ENCODE results near the gene ISOC1.

The ISOC1 gene

DNA sequence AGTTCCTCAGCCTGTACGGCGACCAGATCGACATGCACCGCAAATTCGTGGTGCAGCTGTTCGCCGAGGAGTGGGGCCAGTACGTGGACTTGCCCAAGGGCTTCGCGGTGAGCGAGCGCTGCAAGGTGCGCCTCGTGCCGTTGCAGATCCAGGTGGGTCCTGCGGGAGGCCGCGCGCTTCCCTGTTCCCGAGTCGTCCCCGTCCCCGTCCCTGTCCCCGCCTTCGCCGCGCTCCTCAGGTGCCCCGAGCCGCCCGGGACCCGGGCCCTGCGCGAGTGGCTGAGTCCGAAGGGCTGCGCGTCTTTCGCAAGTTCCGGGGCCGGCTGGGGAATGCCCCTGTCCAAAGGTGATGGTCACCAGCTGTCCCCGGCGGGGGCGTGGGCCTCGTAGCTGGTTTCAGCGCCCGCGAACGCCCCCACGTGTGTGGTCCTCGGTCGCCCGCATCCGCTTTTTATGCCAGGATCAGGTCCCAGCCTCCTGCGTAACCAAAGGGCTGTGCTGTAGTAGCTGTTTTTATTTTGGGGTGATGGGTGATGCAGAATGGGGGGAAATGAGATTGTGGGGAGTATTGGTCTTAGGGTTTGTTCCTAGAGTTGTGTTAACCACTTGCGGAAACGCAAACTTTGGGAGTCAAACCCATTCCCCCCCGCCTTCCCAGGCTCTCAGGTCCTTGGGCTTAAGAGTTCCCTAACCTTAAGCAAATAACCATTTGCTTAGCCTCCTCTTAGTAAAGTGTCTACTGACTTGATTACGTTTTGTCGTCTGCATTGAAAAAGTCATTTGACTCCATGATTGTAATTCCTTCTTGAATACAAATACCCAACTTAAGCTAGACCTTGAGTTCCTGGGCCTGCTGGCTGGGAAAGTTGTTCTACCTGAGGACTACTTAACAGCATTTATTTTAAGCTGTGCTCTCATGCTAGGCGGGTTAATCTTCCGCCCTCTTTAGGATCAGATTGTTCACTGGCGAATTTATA, 663 bp downstream of the ISOC1 start:
- DNase-seq (ENCODE audit: low spot score) (peak; percentile 32), FAIRE-seq (no peak)

DNA sequence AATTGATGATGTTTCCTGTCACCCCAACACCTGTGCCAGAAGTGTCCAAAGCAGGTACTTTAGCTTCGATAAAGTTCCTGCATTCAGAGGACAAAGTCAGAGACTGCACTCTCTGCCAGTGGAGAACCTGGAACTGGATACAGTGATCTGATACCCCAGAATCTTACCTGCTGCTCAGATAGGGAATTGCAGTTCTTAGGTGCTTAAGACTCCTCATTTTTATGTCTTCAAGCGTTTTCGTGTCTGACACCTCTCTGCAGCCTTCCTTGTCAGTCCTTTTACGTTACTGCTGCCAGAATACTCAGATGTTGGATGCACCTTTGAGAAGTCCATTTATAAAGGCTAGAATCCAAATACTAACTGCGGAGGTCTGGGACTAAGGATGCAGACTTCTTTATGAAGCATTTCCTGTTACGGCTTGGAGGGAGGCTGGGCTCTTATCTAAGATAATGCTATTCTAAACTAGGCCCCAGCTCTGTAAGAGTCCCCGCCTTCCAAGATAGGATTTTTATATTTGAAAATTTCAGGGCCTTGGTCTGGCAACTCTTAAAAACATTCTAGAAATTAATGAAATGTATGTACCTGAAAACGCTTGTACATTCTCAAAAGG, 1.9 kb downstream of the ISOC1 start:
- no peak for FAIRE-seq

DNA sequence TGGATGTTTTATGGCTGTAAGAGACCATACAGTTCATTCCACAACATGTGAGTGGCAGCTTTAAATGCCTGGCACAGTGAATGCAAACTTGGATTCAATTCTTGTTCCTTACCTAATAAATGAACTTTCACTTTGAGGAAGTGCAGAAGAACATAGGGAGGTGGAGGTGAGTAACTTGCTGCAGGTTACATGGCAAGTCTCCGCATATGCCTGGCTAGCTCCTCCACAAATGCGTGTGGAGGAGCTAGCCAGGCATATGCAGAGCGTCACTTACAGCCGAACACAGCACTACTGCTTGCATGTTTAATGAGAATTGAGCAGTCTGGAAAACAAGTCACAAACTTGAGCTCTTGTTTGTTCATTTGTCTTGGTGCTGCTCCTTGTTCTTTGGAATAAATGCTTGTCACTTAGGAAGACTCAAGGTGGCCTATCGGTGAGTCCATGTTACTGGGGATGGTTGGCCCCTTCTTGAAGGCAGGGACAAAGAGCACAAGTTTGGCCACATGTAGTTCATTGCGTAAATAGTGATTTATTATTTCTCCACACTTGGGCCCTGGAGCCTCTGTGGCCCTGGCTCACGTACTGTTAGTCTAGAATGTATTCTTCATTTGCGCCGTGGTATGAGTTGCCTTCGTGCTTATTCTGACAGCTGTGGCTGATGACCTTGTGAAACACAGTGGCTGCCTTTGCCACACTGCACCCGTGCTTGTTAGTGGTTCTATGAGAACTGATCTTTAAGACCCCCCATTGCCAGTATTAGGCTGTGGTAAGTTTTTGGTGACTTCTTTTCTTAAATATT, 3.1 kb downstream of the ISOC1 start:
- FAIRE-seq (no peak), DNase-seq (ENCODE audit: low spot score) (no peak)

More for the DNA sequence above, 1.9 kb downstream of the ISOC1 start:
- DNase-seq (ENCODE audit: low spot score), result no peak

DNA sequence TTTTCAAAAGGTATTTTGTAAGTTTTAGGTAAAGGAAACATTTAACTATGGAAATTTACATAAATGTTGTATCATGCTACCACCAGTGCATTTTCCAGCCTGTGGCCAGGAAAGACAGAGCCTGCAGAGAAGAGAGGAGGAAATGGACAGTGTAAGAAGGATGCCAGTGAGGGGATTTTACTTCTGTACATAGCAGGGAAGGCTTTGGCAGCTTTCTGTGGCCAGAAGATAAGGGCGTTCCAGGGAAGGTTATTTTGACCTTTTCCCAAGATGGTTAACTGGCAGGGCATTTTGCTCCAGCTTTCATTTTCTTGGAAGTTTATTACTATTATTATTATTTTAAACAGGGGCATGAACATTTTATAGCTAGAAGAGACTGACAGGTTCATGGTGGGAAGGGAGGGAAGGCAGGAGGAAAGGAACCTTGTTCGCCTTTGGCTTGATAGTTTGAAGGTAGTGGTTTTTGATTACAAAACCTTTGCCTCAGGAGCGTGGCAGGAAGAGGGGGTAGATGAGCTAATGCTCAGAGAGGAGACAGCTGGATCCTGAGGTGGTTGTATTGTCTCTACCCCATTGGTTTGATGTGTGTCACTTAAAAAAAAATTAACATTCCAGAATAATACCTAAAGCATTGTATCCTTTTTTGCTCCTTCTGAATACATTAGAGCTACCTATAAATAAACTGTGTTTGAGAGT, 4.1 kb downstream of the ISOC1 start:
- no peak for FAIRE-seq
- DNase-seq (ENCODE audit: low spot score), result no peak

DNA sequence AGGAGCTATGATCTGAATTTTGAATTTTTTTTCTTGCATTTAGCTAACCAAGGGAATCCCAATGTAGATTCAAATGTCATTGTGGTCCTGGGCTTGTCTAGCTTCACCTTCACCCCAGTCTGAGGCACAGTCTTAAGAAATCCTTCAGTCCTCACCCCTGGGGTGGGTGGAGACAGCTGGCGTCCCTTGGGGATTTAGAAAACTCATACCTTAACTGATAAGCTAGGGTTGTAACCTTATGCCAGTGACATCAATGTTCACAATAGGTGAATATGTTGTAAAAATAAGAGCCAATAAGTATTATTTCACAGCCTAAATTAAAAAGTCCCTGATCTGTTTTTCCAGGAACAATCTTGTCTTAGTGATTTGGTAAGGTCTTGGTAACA, 4.6 kb downstream of the ISOC1 start:
- FAIRE-seq, result no peak

DNA sequence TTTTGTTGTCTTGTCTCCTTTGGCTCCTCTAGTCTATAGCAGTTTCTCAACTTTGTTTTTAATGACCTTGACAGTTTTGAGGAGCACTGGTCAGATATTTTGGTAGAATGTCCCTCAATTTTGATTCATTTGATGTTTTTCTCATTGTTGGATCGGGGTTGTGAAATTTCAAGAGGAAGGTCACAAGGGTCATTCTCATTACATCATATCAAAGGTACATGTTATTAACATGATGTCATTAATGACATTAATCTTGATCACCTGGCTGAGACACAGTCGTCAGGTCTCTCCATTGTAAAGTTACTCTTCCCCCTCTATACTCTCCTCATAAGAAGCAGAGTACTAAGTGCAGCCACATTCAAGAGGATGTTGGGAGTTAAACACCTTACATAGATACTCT, 7.2 kb downstream of the ISOC1 start:
- FAIRE-seq, result no peak

More for the DNA sequence above, 4.6 kb downstream of the ISOC1 start:
- no peak for DNase-seq (ENCODE audit: low spot score)

DNA sequence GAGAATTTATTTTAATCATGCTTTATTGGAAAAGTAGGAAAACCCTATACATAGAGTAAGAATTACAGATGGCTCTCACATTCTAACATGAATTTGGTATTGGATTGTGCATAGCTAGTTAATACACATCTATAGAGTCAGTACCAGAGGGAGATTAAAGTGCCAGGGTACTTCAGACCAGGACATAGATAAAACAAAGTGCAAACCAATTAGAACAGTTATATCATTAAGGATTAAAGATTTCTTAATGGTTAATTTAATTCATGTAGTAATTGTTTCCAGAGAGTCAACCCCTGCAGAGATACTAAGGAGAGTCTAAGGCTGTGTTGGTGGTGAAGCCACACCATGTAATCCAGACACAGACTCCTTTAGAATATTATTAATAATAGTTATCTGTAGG, 8.8 kb downstream of the ISOC1 start:
- DNase-seq (ENCODE audit: low spot score) (no peak), FAIRE-seq (no peak)

More for the DNA sequence above, 7.2 kb downstream of the ISOC1 start:
- DNase-seq (ENCODE audit: low spot score), result no peak

DNA sequence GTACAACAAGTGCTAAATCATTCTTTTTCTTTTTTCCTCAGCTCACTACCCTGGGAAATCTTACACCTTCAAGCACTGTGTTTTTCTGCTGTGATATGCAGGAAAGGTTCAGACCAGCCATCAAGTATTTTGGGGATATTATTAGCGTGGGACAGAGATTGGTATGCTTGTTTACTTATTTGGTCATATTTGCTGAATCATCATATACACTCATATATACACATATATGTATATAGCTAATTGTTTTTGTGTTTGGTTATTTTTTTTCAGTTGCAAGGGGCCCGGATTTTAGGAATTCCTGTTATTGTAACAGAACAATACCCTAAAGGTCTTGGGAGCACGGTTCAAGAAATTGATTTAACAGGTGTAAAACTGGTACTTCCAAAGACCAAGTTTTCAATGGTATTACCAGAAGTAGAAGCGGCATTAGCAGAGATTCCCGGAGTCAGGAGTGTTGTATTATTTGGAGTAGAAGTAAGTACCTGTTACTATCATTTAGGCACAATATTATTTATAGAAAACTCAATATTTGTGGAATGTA, 10.4 kb downstream of the ISOC1 start:
- FAIRE-seq (no peak), DNase-seq (ENCODE audit: low spot score) (no peak)

DNA sequence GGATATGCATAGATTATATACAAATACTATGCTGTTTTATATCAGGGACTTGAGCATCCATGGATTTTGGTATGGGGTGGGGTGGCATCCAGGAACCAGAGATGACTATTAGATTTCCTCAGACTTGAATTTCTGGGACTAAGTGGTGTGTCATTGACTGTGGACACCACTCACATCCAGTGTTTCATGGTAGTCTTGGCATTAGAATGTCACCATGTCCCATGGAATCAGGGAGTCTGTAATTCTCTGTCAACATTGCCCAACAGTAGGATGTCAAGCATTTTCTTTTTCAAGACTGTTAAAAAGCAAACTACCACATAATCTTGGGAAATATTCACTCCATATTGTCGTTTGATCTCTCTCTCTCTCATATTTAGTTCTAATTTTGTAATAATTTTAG, 13.1 kb downstream of the ISOC1 start:
- DNase-seq (ENCODE audit: low spot score), result no peak
- FAIRE-seq, result no peak

DNA sequence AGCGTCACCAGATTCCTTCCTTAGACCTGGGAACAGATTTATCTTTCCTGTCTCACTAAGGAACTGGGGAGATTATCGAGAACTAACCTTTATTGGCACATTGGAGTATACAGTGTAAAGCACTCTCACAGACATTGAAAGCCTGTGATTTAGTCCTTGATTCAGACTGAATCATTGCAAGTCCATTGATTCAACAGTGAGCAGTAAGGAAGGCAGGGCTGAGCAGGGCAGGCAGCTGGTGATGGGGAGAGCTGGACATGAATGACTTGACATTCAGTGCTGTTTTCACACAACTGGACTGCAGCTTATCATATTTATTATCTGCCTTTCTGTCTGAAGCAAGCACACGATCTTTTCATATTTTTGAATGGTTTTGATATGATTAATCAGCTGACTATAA, 16.2 kb downstream of the ISOC1 start:
- FAIRE-seq, result no peak

DNA sequence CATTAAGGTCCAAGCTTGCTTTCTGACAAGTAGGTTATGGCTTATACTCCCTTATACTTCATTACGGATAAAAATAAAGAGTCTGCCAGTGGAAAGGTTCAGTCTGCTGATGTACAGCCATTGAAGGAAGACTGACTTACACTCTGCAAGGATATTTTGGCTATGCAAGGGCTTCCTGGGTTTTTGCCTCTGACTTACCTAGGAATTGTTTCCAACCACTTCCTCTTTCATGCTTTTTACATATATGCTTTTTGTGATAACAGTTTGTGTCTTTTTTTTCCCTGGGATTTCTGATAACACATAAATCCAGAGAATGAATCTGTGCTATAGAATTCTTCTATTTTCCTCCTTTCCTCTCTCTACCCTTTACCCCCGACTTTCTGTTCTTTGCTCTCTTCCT, 16.8 kb downstream of the ISOC1 start:
- no peak for DNase-seq (ENCODE audit: low spot score)
- FAIRE-seq, result no peak

More for the DNA sequence above, 16.2 kb downstream of the ISOC1 start:
- no peak for DNase-seq (ENCODE audit: low spot score)

DNA sequence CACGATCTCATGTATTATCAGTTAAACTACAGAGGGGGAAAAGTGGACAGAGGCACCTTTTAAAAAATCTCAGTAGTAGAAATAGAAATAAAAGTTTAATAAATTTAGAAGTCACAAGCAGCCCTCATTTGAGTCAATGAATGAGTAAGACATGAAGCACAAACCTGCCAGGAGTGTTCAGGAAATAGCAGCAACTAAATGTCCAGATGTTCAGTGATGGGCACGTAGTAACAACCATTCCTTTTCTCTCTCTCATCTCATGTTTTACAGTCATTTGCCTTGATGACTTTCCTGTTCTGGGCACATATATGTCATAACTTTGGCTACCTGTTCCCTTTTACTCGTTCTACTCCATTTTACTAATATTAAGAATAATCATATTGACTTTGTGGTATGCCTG, 17.7 kb downstream of the ISOC1 start:
- FAIRE-seq (no peak), DNase-seq (ENCODE audit: low spot score) (no peak)

DNA sequence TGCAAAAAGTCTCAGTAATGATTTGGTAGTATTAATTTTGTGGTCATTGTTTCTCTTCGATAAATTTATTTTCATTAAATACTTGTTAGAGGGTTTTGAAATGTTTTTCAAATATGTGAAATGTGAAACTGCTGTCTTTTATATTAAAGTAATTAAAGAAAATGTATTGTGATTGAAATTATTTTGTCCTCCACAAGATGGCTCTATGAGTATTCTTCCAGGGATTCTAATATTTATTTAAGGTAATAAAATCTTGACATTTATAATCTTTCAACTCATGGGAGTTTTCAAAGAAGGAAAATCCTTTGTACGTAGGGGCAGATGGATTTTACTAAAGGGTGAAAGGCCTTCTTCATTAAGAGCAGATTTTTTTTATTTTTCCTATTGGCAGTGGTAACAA, 19.3 kb downstream of the ISOC1 start:
- DNase-seq (ENCODE audit: low spot score) (no peak), FAIRE-seq (no peak)

DNA sequence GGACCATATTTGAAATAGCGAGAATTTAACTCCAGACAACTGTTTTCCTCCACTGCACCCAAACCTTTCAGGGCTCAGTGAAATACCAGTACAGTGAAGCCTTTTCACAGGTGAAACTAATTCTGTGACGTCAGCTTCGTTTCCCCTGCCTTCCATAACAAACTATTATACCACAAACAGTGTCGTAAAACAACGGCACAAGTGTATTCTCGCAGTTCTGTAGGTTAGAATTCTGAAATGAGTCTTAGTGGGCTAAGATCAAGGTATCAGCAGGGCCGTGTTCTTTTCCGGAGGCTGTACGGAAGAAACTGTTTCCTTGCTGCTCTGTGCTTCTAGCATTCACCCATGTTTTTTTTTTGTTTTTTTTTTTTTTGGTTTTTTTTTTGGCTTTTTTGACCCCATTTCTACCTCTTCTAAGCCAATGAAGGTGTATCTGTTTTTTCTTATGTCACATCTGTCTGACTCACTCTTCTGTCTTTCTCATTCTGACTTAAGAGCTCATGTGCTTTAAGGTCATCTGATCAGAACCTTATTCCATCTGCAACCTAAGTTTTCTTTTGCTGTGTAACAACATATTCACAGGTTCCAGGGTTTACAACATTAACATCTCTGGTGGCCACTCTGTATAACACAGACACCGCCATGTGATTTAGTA, 20.1 kb downstream of the ISOC1 start:
- DNase-seq (ENCODE audit: low spot score) (no peak), FAIRE-seq (no peak)

DNA sequence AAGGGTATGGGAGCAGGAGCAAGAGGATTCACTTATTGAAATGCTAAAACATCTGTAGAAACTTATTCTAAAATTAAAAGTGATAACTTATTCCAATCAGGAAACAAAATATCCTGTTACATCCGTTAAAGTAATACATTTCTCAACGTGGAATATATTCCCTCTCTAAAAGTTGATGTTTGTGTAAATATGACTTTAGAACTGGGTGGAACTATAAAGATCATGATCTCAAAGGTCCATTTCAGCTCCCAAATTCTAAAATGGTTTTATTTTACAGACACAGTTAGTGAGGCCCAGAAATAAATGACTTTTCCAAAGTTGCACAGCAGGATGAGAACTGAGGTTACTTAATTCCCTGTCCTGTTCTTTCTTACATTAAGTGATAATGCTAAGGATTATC, 21.1 kb downstream of the ISOC1 start:
- DNase-seq (ENCODE audit: low spot score) (no peak), FAIRE-seq (no peak)

DNA sequence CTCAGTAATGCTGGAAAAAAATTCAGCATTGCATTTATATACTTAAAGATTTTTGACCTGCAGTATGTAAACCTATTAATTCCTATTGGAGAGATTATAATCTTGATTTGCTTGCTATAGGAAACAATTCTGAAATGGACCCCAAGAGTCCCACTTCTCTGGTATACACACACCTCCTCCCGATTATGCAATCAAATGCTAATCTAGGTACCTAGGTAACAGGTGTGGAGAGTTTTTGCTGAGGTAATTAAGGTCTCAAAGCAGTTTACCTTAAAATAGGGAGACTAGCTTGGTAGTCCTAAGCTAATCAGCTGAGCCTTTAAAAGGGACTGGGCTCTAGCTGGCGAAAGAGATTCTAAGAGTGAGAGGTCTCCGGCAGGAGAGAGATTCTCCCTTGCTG, 22.2 kb downstream of the ISOC1 start:
- no peak for FAIRE-seq

DNA sequence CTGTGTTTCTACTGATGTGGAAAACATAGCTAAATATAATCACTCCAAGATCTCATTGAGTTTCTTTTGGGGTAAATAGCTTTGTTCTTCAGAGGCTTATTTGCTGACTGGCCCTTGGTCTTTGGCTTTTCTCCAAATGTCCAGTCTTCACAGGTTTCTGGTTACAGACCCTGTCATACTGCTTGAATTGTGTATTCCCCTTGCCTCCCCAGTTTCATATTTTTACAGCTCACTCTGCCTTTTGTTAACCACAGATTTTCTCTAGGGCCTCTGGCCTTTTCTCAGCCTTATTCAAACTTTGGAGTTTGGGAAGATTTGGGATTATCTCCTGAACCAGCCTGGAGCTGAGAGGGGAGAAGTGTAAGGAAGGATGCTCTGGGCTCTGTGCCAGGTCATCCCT, 23.9 kb downstream of the ISOC1 start:
- no peak for FAIRE-seq
- no peak for DNase-seq (ENCODE audit: low spot score)

More for the DNA sequence above, 22.2 kb downstream of the ISOC1 start:
- no peak for DNase-seq (ENCODE audit: low spot score)

DNA sequence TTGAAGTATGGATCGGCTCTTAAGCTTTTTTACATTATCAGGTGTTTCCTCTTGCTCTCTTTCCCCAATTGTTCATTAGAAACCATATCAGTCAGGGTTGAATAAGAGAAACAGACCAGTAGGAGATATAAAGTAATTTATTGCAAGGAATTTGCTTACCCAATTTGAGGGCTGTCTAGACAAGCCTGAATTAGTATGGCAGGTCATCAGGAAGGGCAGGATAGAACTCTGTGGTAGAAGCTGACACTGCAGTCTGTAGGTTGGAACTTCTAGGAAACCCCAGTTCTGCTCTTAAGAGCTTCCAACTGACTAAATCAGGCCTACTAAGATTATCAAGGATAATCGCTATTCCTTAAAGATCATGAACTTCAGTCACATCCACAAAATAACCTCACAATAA, 24.3 kb downstream of the ISOC1 start:
- FAIRE-seq (no peak), DNase-seq (ENCODE audit: low spot score) (no peak)

DNA sequence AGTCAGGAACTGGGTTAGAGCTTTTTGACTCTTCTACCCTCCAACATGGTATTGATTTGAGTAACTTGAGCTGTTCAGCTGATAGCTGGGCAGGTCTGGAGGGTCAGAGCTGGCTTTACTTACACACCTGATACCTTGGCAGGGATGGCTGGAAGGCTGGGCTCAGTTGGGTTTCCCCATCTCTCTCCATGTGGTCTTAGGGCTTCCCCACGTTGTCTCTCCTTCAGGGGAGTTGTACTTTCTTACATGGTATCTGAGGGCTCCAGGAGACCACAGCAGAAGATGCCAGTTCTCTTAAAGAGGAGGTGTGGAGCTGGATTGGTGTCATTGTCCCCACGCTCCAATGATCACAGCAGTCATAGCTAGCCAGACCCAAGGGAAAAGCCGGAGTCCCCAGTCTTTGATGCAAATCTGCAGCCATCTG, 25.6 kb downstream of the ISOC1 start:
- FAIRE-seq, result no peak
- DNase-seq (ENCODE audit: low spot score), result no peak

DNA sequence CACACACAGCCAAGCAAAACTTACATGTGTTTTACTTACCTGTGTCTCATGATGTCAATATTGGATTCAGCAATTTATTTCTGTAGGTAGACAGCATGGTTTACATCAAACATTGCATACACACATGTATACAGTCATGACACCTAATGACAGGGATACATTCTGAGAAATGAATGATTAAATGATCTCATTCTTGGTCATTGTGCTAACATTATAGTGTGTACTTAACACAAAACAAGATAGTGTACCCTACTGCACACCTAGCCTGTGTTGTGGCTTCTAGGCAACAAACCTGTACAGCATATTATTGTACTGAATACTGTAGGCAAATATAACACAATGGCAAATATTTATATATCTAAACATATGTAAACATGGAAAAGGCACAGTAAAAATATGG, 28.0 kb downstream of the ISOC1 start:
- FAIRE-seq (no peak), DNase-seq (ENCODE audit: low spot score) (no peak)

DNA sequence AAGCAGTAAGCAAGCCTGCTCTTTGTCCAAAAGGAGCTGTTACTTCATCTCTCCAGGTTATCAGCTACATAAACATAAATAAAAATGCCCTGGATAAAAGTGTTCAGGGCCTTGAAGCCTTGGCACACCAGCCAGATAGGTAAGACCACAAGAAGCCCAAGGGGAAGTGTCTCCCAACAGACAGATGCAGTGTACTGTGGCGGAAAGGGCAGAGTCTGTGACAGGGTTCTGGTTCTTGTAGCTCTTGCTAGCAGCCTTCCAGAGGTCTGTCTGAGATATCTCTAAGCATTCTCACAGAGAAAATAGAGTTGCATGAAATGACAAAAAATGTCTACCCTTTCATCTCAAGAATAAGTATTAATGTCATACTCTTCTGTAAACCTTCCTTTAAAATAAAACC, 30.1 kb downstream of the ISOC1 start:
- DNase-seq (ENCODE audit: low spot score) (no peak), FAIRE-seq (no peak)

Measured in RCC 7860 (cell line).